Measurements from ENCODE around the gene NUMBL. TPM values are rescaled to one million over a fixed set of nuclear protein-coding genes. Genes with fewer than 3 reads are reported as not detected.

The NUMBL gene
- total and polyA plus RNA-seq, 2 of the 13 experiments (the other 11 are each of a cell fraction or from before 2014, with no cell fraction given): 0.49 to 2.3 TPM

- TF ChIP-seq RCOR2 (CRISPR knock-in tag; IDR thresholded peaks at IDR 0.05) (no peak), SMAD9 (CRISPR knock-in tag; IDR thresholded peaks at IDR 0.05) (no peak), ZFY (CRISPR knock-in tag; IDR thresholded peaks at IDR 0.05) (peak; percentile 77), NKX3-1 (CRISPR knock-in tag; IDR thresholded peaks at IDR 0.05) (0 out of 2 replicates have a peak, but pooled peaks have one; percentile 21), HCFC1 (IDR thresholded peaks at IDR 0.05; ENCODE audit: low read depth, low read length) (no peak), MXD4 (CRISPR knock-in tag; IDR thresholded peaks at IDR 0.05) (peak; percentile 85), NONO (IDR thresholded peaks at IDR 0.05) (no peak), NONO (CRISPR knock-in tag; conservative IDR thresholded peaks at IDR 0.05) (peak; percentile 68; the same call in 1 of the 2 replicates), U2AF1 (optimal IDR thresholded peaks at IDR 0.05; ENCODE audit: low read depth, low read length) (no peak), ATRX (CRISPR knock-in tag; IDR thresholded peaks at IDR 0.05; ENCODE audit: borderline replicate concordance) (no peak), ZBTB42 (CRISPR knock-in tag; IDR thresholded peaks at IDR 0.05) (no peak), SIN3B (IDR thresholded peaks at IDR 0.05; ENCODE audit: low read length) (no peak), HIVEP1 (CRISPR knock-in tag; IDR thresholded peaks at IDR 0.05) (peak; percentile 87), HIC2 (CRISPR knock-in tag; IDR thresholded peaks at IDR 0.05; ENCODE audit: low read depth) (peak; percentile 65), SAP130 (CRISPR knock-in tag; IDR thresholded peaks at IDR 0.05; ENCODE audit: low read depth) (peak; percentile 91), DBP (CRISPR knock-in tag; IDR thresholded peaks at IDR 0.05; ENCODE audit: not compliant biosample characterization) (no peak), RXRA (CRISPR knock-in tag; IDR thresholded peaks at IDR 0.05) (peak; percentile 86), FOXA1 (IDR thresholded peaks at IDR 0.05) (no peak), FOXA1 (CRISPR knock-in tag; IDR thresholded peaks at IDR 0.05) (peak; percentile 70), HINFP (CRISPR knock-in tag; IDR thresholded peaks at IDR 0.05; ENCODE audit: low read depth) (no peak), ARID5B (CRISPR knock-in tag; IDR thresholded peaks at IDR 0.05) (peak; percentile 51; the same call in 1 of the 2 replicates), E2F5 (CRISPR knock-in tag; conservative IDR thresholded peaks at IDR 0.05) (no peak), MYNN (CRISPR knock-in tag; IDR thresholded peaks at IDR 0.05; ENCODE audit: low read depth) (no peak)
Observed at GRCh38 chr19:40718774-40719391, 28.4 kb upstream of the NUMBL start (continued).

All from HepG2 (cell line).